NCI-H2107 treated with DMSO at 0.1 percent for 48 hours (cell line): ENCODE measurements around the gene METTL26.

Experiments used
- DNase-seq: peaks from one replicate; lab custom pipeline; 2025; ENCODE audit not compliant: unreplicated experiment; lab: John Stamatoyannopoulos, UW

Gene METTL26

GRCh38 chr16:638836-639235, 2.7 kb upstream of the METTL26 start:
- DNase-seq, result no peak

GRCh38 chr16:638034-638543, 2.0 kb upstream of the METTL26 start:
- no peak for DNase-seq

GRCh38 chr16:637081-638018, 1.2 kb upstream of the METTL26 start:
- DNase-seq, result no peak

GRCh38 chr16:635573-636205, 416 bp downstream of the METTL26 start:
- no peak for DNase-seq

- DNase-seq, result no peak
Measured at GRCh38 chr16:634996-635395, 1.1 kb downstream of the METTL26 start.

- no peak for DNase-seq
Measured at GRCh38 chr16:634051-634670, 1.9 kb downstream of the METTL26 start.

- DNase-seq, result no peak
Measured at GRCh38 chr16:633336-634050, 2.6 kb downstream of the METTL26 start.

GRCh38 chr16:632486-633335, 3.4 kb downstream of the METTL26 start:
- DNase-seq, result no peak

GRCh38 chr16:631808-632358, 4.2 kb downstream of the METTL26 start:
- DNase-seq, result no peak

GRCh38 chr16:630815-631405, 5.2 kb downstream of the METTL26 start, which contains the start of gene WFIKKN1:
TSS of gene WFIKKN1 (plus strand) at chr16:630985. CDS start at chr16:631254, 269 bp downstream.
- DNase-seq, result no peak

GRCh38 chr16:630249-630814, 5.8 kb downstream of the METTL26 start:
- DNase-seq, result no peak

- DNase-seq, result no peak
Measured at GRCh38 chr16:629833-630248, 6.3 kb downstream of the METTL26 start.

- no peak for DNase-seq
Measured at GRCh38 chr16:629185-629832, 6.8 kb downstream of the METTL26 start.

- DNase-seq, result no peak
Measured at GRCh38 chr16:628321-629061, 7.6 kb downstream of the METTL26 start.

GRCh38 chr16:627454-628239, 8.5 kb downstream of the METTL26 start:
- DNase-seq, result no peak

- no peak for DNase-seq
Measured at GRCh38 chr16:626787-627453, 9.2 kb downstream of the METTL26 start.
